HCT116 (cell line): ENCODE measurements around the gene RHEBL1. TPM values are rescaled to one million over a fixed set of nuclear protein-coding genes. Genes with fewer than 3 reads are reported as not detected.

ENCODE experiments used
- ATAC-seq: fragments of 200-7000 bp; cut with Tn5 transposase; 2 replicates; pipeline ENCODE4 v1.9.1; 2020; ENCODE audit warnings: mild to moderate bottlenecking, moderate library complexity
- BruUV-seq: library from RNA; stranded (reverse); fragments of 400-500 nt; replicated peaks from 2 replicates; lab custom pipeline; 2021; lab: Mats Ljungman, UMichigan
- CTCF ChIA-PET: fragments of 300-600 bp; sonication (Branson Sonifier 250); formaldehyde crosslinking; loops from one replicate; lab custom pipeline; 2021; ENCODE audit warnings: antibody characterized with exemption; lab: Charles Lee
- POLR2A ChIA-PET: fragments of 300-600, 350-600 bp; sonication (Branson Sonifier 250); formaldehyde crosslinking; loops from one replicate; lab custom pipeline; 2021; ENCODE audit warnings: antibody characterized with exemption; lab: Charles Lee
- RAD21 ChIA-PET, 2 experiments: fragments of 300-600 bp; sonication (Branson Sonifier 250); formaldehyde crosslinking; loops; one replicate each; lab custom pipeline; 2023; ENCODE audit warnings: low total read pairs in 2 of 2; ENCODE audit not compliant: uncharacterized antibody in 2 of 2, unreplicated experiment in 2 of 2, low non-redundant PET in 1 of 2; lab: Charles Lee
- DNase-seq: peaks from one replicate; pipeline ENCODE4 v3.0.0-alpha.2; 2010; ENCODE audit warnings: low read depth, low spot score
- H2AFZ ChIP-seq: fragments of 200-600 bp; shearing (Covaris generic), sonication (generic); 2 replicates; pipeline ENCODE4 v1.6.1; 2017; ENCODE audit warnings: low read depth, mixed run types, mixed read lengths, antibody characterized with exemption, low read length; ENCODE audit not compliant: poor library complexity, severe bottlenecking
- H3K27ac ChIP-seq: 2 replicates; pipeline ENCODE4 v1.5.1; 2012; ENCODE audit warnings: low read depth, low read length
- H3K27me3 ChIP-seq: fragments of 200-600 bp; sonication (generic); 2 replicates; pipeline ENCODE4 v1.6.1; 2016; ENCODE audit warnings: mixed run types, low read length, mixed read lengths; ENCODE audit not compliant: insufficient read depth
- H3K36me3 ChIP-seq, 2 experiments: fragments of 200-500 bp in 1 of 2; fragments of 200-600 bp in 1 of 2; sonication (Bioruptor generic) in 1 of 2; sonication (generic) in 1 of 2; 2 replicates each; pipeline versions ENCODE4 v1.5.1 to v1.6.1; 2014 to 2016; ENCODE audit warnings: low read length in 2 of 2, inconsistent platforms in 1 of 2, mixed read lengths in 1 of 2, mixed run types in 1 of 2; ENCODE audit not compliant: insufficient read depth in 2 of 2, control insufficient read depth in 1 of 2
- H3K4me1 ChIP-seq, 2 experiments: fragments of 200-600 bp in 1 of 2; sonication (generic) in 1 of 2; 2 replicates each; pipeline versions ENCODE4 v1.5.1 to v1.6.1; 2012 to 2017; ENCODE audit warnings: low read length in 2 of 2, inconsistent platforms in 1 of 2, mild to moderate bottlenecking in 1 of 2, mixed read lengths in 1 of 2, mixed run types in 1 of 2, moderate library complexity in 1 of 2; ENCODE audit not compliant: insufficient read depth in 2 of 2, control insufficient read depth in 1 of 2
- H3K4me2 ChIP-seq: fragments of 200-600 bp; sonication (generic); 2 replicates; pipeline ENCODE4 v1.6.1; 2017; ENCODE audit warnings: mixed run types, low read length, mixed read lengths
- H3K4me3 ChIP-seq, 2 experiments: fragments of 200-600 bp in 1 of 2; sonication (generic) in 1 of 2; replicated peaks in 1 of 2; 2 replicates each; pipeline ENCODE4 v1.5.1; 2011 to 2016; ENCODE audit warnings: low read length in 2 of 2, control low read depth in 1 of 2, low read depth in 1 of 2, mild to moderate bottlenecking in 1 of 2, mixed read lengths in 1 of 2, mixed run types in 1 of 2
- H3K79me2 ChIP-seq: fragments of 200-600 bp; sonication (generic); 2 replicates; pipeline ENCODE4 v1.6.1; 2017; ENCODE audit warnings: mild to moderate bottlenecking, mixed run types, low read length, moderate library complexity, mixed read lengths; ENCODE audit not compliant: insufficient read depth
- H3K9ac ChIP-seq: fragments of 200-600 bp; sonication (generic); 2 replicates; pipeline ENCODE4 v1.6.1; 2016; ENCODE audit warnings: low read length, mixed read lengths
- H3K9me2 ChIP-seq: fragments of 200-600 bp; sonication (generic), shearing (Covaris generic); 2 replicates; pipeline ENCODE4 v1.6.1; 2017; ENCODE audit warnings: mixed run types, mild to moderate bottlenecking, moderate library complexity; ENCODE audit not compliant: insufficient read depth
- H3K9me3 ChIP-seq, 2 experiments: fragments of 200-500 bp in 1 of 2; fragments of 200-600 bp in 1 of 2; sonication (Bioruptor generic) in 1 of 2; sonication (generic) in 1 of 2; 2 replicates each; pipeline ENCODE4 v1.6.1; 2014 to 2017; ENCODE audit warnings: low read length in 2 of 2, mixed read lengths in 2 of 2, inconsistent platforms in 1 of 2, low read depth in 1 of 2, mild to moderate bottlenecking in 1 of 2, mixed run types in 1 of 2, moderate library complexity in 1 of 2; ENCODE audit not compliant: control insufficient read depth in 1 of 2, insufficient read depth in 1 of 2
- H4K20me1 ChIP-seq: fragments of 200-600 bp; sonication (generic), shearing (Covaris generic); 2 replicates; pipeline ENCODE4 v1.6.1; 2017; ENCODE audit warnings: mixed run types, mild to moderate bottlenecking, moderate library complexity; ENCODE audit not compliant: insufficient read depth
- CEBPB ChIP-seq: IDR thresholded peaks from 2 replicates; pipeline ENCODE4 v1.6.1; 2012; ENCODE audit warnings: low read depth
- ELF1 ChIP-seq: IDR thresholded peaks from 2 replicates; pipeline ENCODE4 v1.6.1; 2012; ENCODE audit warnings: low read depth, borderline replicate concordance
- EZH2 ChIP-seq: fragments of 200-600 bp; sonication (generic); IDR thresholded peaks from 2 replicates; pipeline ENCODE4 v1.6.1; 2017; ENCODE audit warnings: antibody characterized with exemption, mixed run types
- EZH2phosphoT487 ChIP-seq: fragments of 200-600 bp; IDR thresholded peaks from 2 replicates; pipeline ENCODE4 v1.6.1; 2018; ENCODE audit warnings: antibody characterized with exemption, borderline replicate concordance
- FOSL1 ChIP-seq: IDR thresholded peaks from 2 replicates; pipeline ENCODE4 v1.6.1; 2012; ENCODE audit warnings: low read depth
- POLR2A ChIP-seq: IDR thresholded peaks from 2 replicates; pipeline ENCODE4 v1.7.0; 2011; ENCODE audit warnings: borderline replicate concordance; ENCODE audit not compliant: insufficient read depth, insufficient read length; ENCODE audit errors: extremely low read depth
- POLR2AphosphoS5 ChIP-seq: IDR thresholded peaks from 2 replicates; pipeline ENCODE4 v1.6.1; 2011; ENCODE audit warnings: mild to moderate bottlenecking, low read depth, low read length, moderate library complexity
- RAD21 ChIP-seq: IDR thresholded peaks from 2 replicates; pipeline ENCODE4 v1.6.1; 2012; ENCODE audit warnings: low read depth, mild to moderate bottlenecking
- REST ChIP-seq: IDR thresholded peaks from 2 replicates; pipeline ENCODE4 v1.6.1; 2012; ENCODE audit warnings: low read depth
- SIN3A ChIP-seq: IDR thresholded peaks from 2 replicates; pipeline ENCODE4 v1.6.1; 2012; ENCODE audit warnings: low read depth
- SP1 ChIP-seq: IDR thresholded peaks from 2 replicates; pipeline ENCODE4 v1.6.1; 2012; ENCODE audit warnings: low read depth
- SRF ChIP-seq: IDR thresholded peaks from 2 replicates; pipeline ENCODE4 v1.6.1; 2012; ENCODE audit warnings: low read depth
- TCF7L2 ChIP-seq: IDR thresholded peaks from 2 replicates; pipeline ENCODE4 v1.7.0; 2011; ENCODE audit warnings: borderline replicate concordance, inconsistent platforms; ENCODE audit not compliant: insufficient read depth, insufficient read length; ENCODE audit errors: extremely low read depth
- ZFX ChIP-seq: fragments of 450-650 bp; IDR thresholded peaks from 2 replicates; pipeline ENCODE4 v1.6.1; 2017
- ZNF274 ChIP-seq: fragments of 200-500 bp; sonication (Bioruptor generic); IDR thresholded peaks from 2 replicates; pipeline ENCODE4 v1.6.1; 2014; ENCODE audit warnings: mild to moderate bottlenecking, low read depth, low read length, inconsistent platforms
- intact Hi-C: fragments of 100-400 bp; cut with micrococcal nuclease; formaldehyde crosslinking; loops from 2 replicates; pipeline ENCODE4 v1.10.0; 2022
- total RNA-seq: library from RNA; stranded (reverse); gene quantifications from one replicate; pipeline ENCODE4 v1.2.1, GENCODE V29; 2021; ENCODE audit not compliant: unreplicated experiment
- TF ChIP-seq, protein P1 (sequence below): IDR thresholded peaks from 2 replicates; pipeline ENCODE4 v1.6.1; 2012
- TF ChIP-seq, protein P2 (sequence below): IDR thresholded peaks from 2 replicates; pipeline ENCODE4 v1.6.1; 2012
- TF ChIP-seq, protein P3 (sequence below), 3 experiments: fragments of 200-600 bp in 1 of 3; sonication (generic) in 1 of 3; IDR thresholded peaks in 2 of 3; conservative IDR thresholded peaks in 1 of 3; 2 replicates each; pipeline ENCODE4 v1.5.1; 2012 to 2017; ENCODE audit warnings: low read depth in 2 of 3, low read length in 2 of 3, antibody characterized with exemption in 1 of 3, borderline replicate concordance in 1 of 3, control low read depth in 1 of 3, mild to moderate bottlenecking in 1 of 3, mixed read lengths in 1 of 3, mixed run types in 1 of 3, moderate library complexity in 1 of 3; ENCODE audit not compliant: insufficient read depth in 1 of 3

Gene RHEBL1
- total RNA-seq, 1 experiment from 2014 or later, result 2.8 TPM

DNA sequence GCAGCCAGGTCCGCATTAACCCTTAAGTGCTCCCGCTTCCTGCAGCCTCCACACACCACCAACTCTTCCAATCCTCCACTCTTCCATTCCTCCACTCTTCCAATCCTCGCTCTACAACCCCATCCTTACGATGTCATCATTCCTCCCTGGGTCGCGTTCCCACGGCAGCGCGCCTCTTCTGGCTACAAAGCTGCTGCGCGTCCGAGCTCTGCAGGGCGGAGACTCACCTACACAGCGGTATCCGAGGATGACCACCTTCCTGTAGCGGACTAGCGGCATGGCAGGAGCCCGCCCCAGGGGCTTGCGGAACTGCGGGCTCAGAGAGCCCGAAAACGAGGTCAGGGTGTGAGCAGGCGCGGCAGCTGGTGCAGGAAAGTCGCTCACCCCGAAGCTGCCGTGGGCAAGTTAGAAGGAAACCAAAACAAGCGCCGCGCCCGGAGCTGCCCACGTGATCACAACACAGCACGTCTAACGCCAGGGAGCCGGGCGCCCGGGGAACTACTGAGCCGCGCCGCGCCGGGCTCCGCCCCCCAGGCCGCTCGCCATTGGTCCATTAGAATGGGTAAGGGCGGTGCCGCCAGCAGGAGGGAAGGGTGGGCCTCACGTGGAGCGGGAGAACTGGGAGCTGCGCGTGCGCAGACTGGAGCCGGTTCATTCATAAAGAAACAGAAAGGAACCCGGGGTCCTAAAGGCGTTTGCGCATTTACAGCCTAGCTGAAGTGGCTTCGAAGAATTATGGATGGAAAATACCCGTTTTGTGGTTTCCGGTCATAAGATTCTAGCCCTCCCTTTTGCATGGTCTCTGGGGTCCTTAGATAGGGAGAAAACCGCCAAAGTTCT, at the start of gene RHEBL1 (continued):
- TF ChIP-seq, protein P1, sequence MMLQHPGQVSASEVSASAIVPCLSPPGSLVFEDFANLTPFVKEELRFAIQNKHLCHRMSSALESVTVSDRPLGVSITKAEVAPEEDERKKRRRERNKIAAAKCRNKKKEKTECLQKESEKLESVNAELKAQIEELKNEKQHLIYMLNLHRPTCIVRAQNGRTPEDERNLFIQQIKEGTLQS, result no peak
- TF ChIP-seq ZNF274 (no peak), RAD21 (no peak), SRF (no peak), ELF1 (no peak), POLR2AphosphoS5 (peak; percentile 24; the same call in 1 of the 2 replicates), ZFX (no peak)
- TF ChIP-seq, protein P2, sequence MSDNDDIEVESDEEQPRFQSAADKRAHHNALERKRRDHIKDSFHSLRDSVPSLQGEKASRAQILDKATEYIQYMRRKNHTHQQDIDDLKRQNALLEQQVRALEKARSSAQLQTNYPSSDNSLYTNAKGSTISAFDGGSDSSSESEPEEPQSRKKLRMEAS, result peak; percentile 92

- ChIA-PET CTCF (interaction anchor here (1.0 to 4.6 kb wide), 7 partner anchors 10 to 47 kb away, joined by 4 to 27 read pairs (median 9); partner anchors contain the start of genes RHEBL1 and TUBA1B), RAD21 (no interaction called here), POLR2A (interaction anchor here (1.0 to 3.5 kb wide), 6 partner anchors 9 to 41 kb away, joined by 3 to 30 read pairs (median 6); partner anchors contain the start of genes RHEBL1 and TUBA1B)
- peak overlapping the region; percentile 77 for H3K9ac ChIP-seq
- peak overlapping the region; percentile 90 to 97 for H3K4me3 ChIP-seq
- no peaks in the 10 kb centered on the region for H3K27me3 ChIP-seq
- ATAC-seq (peak; percentile 6), DNase-seq (no peak)
- H3K36me3 ChIP-seq, result no peaks in the 10 kb centered on the region
- no peaks in the 10 kb centered on the region for H4K20me1 ChIP-seq
- peak overlapping the region; percentile 89 for H2AFZ ChIP-seq
- peak overlapping the region; percentile 93 for H3K4me2 ChIP-seq
- peaks cover 4% of the 10 kb centered on the region for H3K79me2 ChIP-seq
- peak overlapping the region; percentile 19; the same call in 1 of the 2 replicates for H3K27ac ChIP-seq
- peaks cover 6 to 29% of the 10 kb centered on the region in 2 experiments; a peak in 3 of 4 replicates for H3K4me1 ChIP-seq
- TSS peak; percentile 50 for BruUV-seq
- H3K9me3 ChIP-seq, result no peaks in the 10 kb centered on the region
- intact Hi-C loops, result no loop called here
- no peaks in the 10 kb centered on the region for H3K9me2 ChIP-seq
- TF ChIP-seq ZFX (no peak), EZH2phosphoT487 (no peak), ELF1 (no peak), REST (no peak), SP1 (no peak), SRF (no peak), POLR2A (no peak), POLR2AphosphoS5 (no peak), SIN3A (no peak), FOSL1 (no peak), EZH2 (no peak), CEBPB (no peak), ZNF274 (no peak), RAD21 (no peak), TCF7L2 (no peak)
- TF ChIP-seq, protein P3, sequence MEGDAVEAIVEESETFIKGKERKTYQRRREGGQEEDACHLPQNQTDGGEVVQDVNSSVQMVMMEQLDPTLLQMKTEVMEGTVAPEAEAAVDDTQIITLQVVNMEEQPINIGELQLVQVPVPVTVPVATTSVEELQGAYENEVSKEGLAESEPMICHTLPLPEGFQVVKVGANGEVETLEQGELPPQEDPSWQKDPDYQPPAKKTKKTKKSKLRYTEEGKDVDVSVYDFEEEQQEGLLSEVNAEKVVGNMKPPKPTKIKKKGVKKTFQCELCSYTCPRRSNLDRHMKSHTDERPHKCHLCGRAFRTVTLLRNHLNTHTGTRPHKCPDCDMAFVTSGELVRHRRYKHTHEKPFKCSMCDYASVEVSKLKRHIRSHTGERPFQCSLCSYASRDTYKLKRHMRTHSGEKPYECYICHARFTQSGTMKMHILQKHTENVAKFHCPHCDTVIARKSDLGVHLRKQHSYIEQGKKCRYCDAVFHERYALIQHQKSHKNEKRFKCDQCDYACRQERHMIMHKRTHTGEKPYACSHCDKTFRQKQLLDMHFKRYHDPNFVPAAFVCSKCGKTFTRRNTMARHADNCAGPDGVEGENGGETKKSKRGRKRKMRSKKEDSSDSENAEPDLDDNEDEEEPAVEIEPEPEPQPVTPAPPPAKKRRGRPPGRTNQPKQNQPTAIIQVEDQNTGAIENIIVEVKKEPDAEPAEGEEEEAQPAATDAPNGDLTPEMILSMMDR (IDR thresholded peaks at IDR 0.05 in 2 of 3, conservative IDR thresholded peaks at IDR 0.05 in 1 of 3; ENCODE audit: borderline replicate concordance in 1 of 3, insufficient read depth in 1 of 3, low read depth in 2 of 3, low read length in 2 of 3), result no peak
These were observed 41.4 kb upstream of the RHEBL1 start for GRCh38 chr12:49111206-49111605.
